MCF 10A (cell line): ENCODE results near the gene C6orf47. TPM values are rescaled to one million over a fixed set of nuclear protein-coding genes. Genes with fewer than 3 reads are reported as not detected.

ENCODE experiments used
- BruUV-seq: library from RNA; stranded (reverse); fragments of 400-500 nt; replicated peaks from 2 replicates; lab custom pipeline; 2021; lab: Mats Ljungman, UMichigan
- CTCF ChIA-PET: fragments of 300-600 bp; sonication (Branson Sonifier 250); formaldehyde crosslinking; extraction: SDS; loops from one replicate; lab custom pipeline; 2021; ENCODE audit warnings: antibody characterized with exemption, inconsistent platforms; lab: Yijun Ruan, JAX
- POLR2A ChIA-PET: fragments of 300-600, 350-650 bp; sonication (Branson Sonifier 250); formaldehyde crosslinking; extraction: SDS; loops from one replicate; lab custom pipeline; 2020; ENCODE audit warnings: antibody characterized with exemption, inconsistent platforms; lab: Yijun Ruan, JAX
- DNase-seq: peaks from one replicate; pipeline ENCODE4 v3.0.0-alpha.2; 2018; ENCODE audit not compliant: unreplicated experiment
- H3K27ac Mint-ChIP-seq: one replicate; pipeline ENCODE4 v1.8.0; 2022; ENCODE audit warnings: mild to moderate bottlenecking, low read depth, mixed read lengths; ENCODE audit not compliant: unreplicated experiment
- H3K27me3 Mint-ChIP-seq: one replicate; pipeline ENCODE4 v1.8.0; 2022; ENCODE audit warnings: mixed read lengths; ENCODE audit not compliant: insufficient read depth, unreplicated experiment
- H3K36me3 Mint-ChIP-seq: one replicate; pipeline ENCODE4 v1.8.0; 2022; ENCODE audit warnings: mild to moderate bottlenecking, moderate library complexity, mixed read lengths; ENCODE audit not compliant: insufficient read depth, unreplicated experiment
- H3K4me1 Mint-ChIP-seq: one replicate; pipeline ENCODE4 v1.8.0; 2022; ENCODE audit warnings: mixed read lengths; ENCODE audit not compliant: insufficient read depth, unreplicated experiment
- H3K4me3 Mint-ChIP-seq: one replicate; pipeline ENCODE4 v1.8.0; 2022; ENCODE audit warnings: mild to moderate bottlenecking, moderate library complexity, mixed read lengths; ENCODE audit not compliant: unreplicated experiment
- H3K9me3 Mint-ChIP-seq: one replicate; pipeline ENCODE4 v1.8.0; 2022; ENCODE audit warnings: mixed read lengths; ENCODE audit not compliant: unreplicated experiment
- intact Hi-C: fragments of 100-400 bp; cut with micrococcal nuclease; formaldehyde crosslinking; loops from 2 replicates; pipeline ENCODE4 v1.14.1; 2022
- total RNA-seq: library from RNA; stranded (reverse); gene quantifications from 2 replicates; pipeline ENCODE4 v1.2.3, GENCODE V29; 2022
- TF ChIP-seq, protein P1 (sequence below): fragments of 200-600 bp; IDR thresholded peaks from one replicate; pipeline ENCODE4 v1.8.0; 2022; ENCODE audit warnings: antibody characterized with exemption, mild to moderate bottlenecking; ENCODE audit not compliant: unreplicated experiment

C6orf47 gene
- total RNA-seq, 1 experiment from 2014 or later: 15.5 TPM

DNA sequence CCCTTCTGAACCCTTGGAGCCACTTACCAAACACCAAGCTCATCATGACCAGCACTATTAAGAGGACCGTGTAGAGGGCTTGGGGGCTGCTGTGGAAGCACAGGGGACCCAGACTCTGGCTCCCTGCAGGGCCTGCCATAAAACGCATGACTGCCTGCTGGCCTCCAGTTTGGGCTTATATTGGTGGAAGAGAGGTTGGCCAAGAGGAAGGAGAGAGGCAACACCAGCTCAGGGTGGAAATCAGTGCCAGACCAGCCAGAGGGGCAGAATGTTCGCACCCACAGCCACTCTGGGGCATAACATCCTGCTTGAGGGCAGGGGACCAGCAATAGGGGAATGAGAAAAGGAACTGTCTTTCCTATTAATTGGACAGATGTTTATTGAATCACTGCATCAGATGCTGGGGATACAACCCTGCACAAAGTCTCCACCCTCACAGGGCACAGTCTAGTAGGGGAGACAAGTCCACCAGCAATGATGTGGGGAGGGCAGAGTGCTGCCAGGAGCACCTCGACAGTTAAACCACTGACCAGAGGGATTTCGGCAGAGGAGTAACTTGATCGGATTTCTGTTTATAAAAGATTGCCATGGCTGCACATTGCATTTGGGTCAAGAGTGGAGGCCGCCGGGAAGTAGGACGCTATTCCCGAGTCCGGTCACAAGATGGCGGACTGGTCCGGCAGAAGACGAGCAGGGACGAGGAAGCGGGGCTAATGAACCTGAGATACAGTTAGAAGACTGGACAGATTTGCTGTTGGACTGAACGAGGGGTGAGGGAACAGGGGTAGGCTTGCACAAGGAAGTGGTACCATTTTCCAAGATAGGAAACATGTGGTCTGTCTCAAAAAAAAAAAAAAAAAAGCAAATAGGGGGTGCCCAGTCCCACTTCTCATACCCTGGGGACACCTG, 19.9 kb upstream of the C6orf47 start, which contains the start of gene LY6G5C:
TSS of gene LY6G5C (minus strand) at position 842 of the 909 bp plus-strand sequence. CDS start at position 148, 694 bp downstream.
- no TSS peak for BruUV-seq

DNA sequence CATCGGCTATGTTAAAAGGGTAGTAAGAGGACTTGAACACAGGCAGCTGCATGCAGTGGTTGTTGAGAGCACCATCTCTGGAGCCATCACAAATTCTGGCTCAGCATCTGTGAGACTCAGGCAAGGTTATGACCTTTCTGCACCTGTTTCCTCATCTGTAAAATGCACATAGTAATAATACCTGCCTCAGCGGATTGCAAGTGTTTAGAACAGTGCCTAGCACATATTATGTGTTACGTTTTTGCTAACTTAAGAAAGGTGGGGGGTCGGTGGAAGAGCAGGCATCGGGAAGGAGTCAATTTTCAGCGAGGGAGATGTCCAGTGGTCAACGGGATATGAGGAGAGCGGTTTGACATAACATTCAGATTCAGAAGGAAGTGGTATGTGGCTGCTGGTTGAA, 17.4 kb upstream of the C6orf47 start:
- POLR2A ChIA-PET: interaction anchor here (1.0 to 1.9 kb wide), 6 partner anchors 11 to 152 kb away, joined by 3 to 6 read pairs (median 4); partner anchors contain the start of genes GPANK1 and HSPA1B
- TF ChIP-seq, protein P1, sequence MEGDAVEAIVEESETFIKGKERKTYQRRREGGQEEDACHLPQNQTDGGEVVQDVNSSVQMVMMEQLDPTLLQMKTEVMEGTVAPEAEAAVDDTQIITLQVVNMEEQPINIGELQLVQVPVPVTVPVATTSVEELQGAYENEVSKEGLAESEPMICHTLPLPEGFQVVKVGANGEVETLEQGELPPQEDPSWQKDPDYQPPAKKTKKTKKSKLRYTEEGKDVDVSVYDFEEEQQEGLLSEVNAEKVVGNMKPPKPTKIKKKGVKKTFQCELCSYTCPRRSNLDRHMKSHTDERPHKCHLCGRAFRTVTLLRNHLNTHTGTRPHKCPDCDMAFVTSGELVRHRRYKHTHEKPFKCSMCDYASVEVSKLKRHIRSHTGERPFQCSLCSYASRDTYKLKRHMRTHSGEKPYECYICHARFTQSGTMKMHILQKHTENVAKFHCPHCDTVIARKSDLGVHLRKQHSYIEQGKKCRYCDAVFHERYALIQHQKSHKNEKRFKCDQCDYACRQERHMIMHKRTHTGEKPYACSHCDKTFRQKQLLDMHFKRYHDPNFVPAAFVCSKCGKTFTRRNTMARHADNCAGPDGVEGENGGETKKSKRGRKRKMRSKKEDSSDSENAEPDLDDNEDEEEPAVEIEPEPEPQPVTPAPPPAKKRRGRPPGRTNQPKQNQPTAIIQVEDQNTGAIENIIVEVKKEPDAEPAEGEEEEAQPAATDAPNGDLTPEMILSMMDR: no peak
- CTCF ChIA-PET: interaction anchor here (0.6 to 1.5 kb wide), 2 partner anchors 221 to 274 kb away, joined by 4 to 6 read pairs; no protein-coding TSS in a partner anchor
- no TSS peak for BruUV-seq
- H3K27ac Mint-ChIP-seq: peak overlapping the region; percentile 35
- H3K27me3 Mint-ChIP-seq: peaks cover 18% of the 10 kb centered on the region
- peaks cover 7% of the 10 kb centered on the region for H3K36me3 Mint-ChIP-seq
- H3K9me3 Mint-ChIP-seq: no peaks in the 10 kb centered on the region
- H3K4me1 Mint-ChIP-seq: peaks cover 12% of the 10 kb centered on the region
- DNase-seq: no peak
- no peak overlapping the region for H3K4me3 Mint-ChIP-seq
- intact Hi-C loops: no loop called here

More for the DNA sequence above, 19.9 kb upstream of the C6orf47 start, which contains the start of gene LY6G5C:
- DNase-seq: peak; percentile 81
- H3K36me3 Mint-ChIP-seq: peaks cover 13% of the 10 kb centered on the region
- H3K4me1 Mint-ChIP-seq: peaks cover 12% of the 10 kb centered on the region
- POLR2A ChIA-PET: interaction anchor here (0.6 to 0.8 kb wide), 2 partner anchors 10 to 16 kb away, joined by 3 to 4 read pairs; partner anchors contain the start of gene GPANK1
- H3K9me3 Mint-ChIP-seq: no peaks in the 10 kb centered on the region
- H3K27me3 Mint-ChIP-seq: peaks cover 18% of the 10 kb centered on the region
- TF ChIP-seq, protein P1: peak; percentile 84
- H3K4me3 Mint-ChIP-seq: peak within 1 kb of the TSS; percentile 73
- CTCF ChIA-PET: interaction anchor here (0.6 to 2.5 kb wide), 22 partner anchors 8 to 1840 kb away, joined by 3 to 9 read pairs (median 4); partner anchors contain the start of genes CLIC1 and NOTCH4
- peak within 1 kb of the TSS; percentile 87 for H3K27ac Mint-ChIP-seq
- intact Hi-C loops: loop anchor here (1.0 to 5.0 kb wide), 6 partner anchors 48 to 272 kb away; partner anchors contain the start of gene DDAH2

DNA sequence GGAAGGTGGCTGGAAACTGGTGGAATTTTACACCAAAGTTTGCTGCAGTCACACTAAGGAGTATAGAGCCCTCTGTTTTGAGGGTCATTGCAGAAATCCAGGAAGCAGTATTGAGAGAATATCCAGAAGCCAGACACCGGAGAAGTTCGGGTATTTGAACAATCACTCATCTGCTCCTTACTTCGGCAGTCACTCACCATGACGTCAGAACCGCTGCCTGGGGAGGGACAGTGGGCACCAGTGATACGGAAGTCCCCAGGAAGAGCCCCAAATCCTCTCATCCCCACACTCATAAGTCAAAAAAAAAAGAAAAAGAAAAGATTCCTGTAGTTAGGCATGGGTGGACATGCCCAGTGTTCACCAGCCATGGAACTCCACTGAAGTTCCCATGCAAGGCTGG, 16.3 kb upstream of the C6orf47 start:
- Mint-ChIP-seq H3K27ac (no peak overlapping the region), H3K4me3 (no peak overlapping the region), H3K4me1 (peaks cover 12% of the 10 kb centered on the region), H3K9me3 (no peaks in the 10 kb centered on the region), H3K36me3 (peaks cover 18% of the 10 kb centered on the region), H3K27me3 (peaks cover 18% of the 10 kb centered on the region)
- intact Hi-C loops: no loop called here
- DNase-seq: no peak
- TF ChIP-seq, protein P1: no peak
- CTCF ChIA-PET: no interaction called here
- POLR2A ChIA-PET: interaction anchor here (0.6 to 1.6 kb wide), 3 partner anchors 10 to 99 kb away, joined by 3 to 6 read pairs (median 3); partner anchors contain the start of gene GPANK1
- no TSS peak for BruUV-seq
